Neural cell (in vitro differentiated cells): ENCODE results near the gene SLC6A4. TPM values are rescaled to one million over a fixed set of nuclear protein-coding genes. Genes with fewer than 3 reads are reported as not detected.
"Not testable (repeated sequence)": the region's sequence is repeated elsewhere in the genome, so short reads cannot be mapped to it uniquely, and the experiment has no call there.

Experiments used
- H2AFZ ChIP-seq: fragments of 200-600, 300-800 bp; sonication (generic), shearing (Covaris generic); 2 replicates; pipeline ENCODE4 v1.6.0; 2014; ENCODE audit warnings: low read depth, mild to moderate bottlenecking, antibody characterized with exemption, low read length, moderate library complexity
- H3F3A ChIP-seq: fragments of 200-600 bp; shearing (Covaris generic); 2 replicates; pipeline ENCODE4 v1.6.1; 2016; ENCODE audit warnings: mild to moderate bottlenecking, moderate library complexity, mixed read lengths, antibody characterized with exemption, low read length; ENCODE audit not compliant: insufficient read depth, poor library complexity, severe bottlenecking
- H3K27ac ChIP-seq: fragments of 200-600, 300-800 bp; sonication (generic), shearing (Covaris generic); 2 replicates; pipeline ENCODE4 v1.5.1; 2014; ENCODE audit warnings: mild to moderate bottlenecking, low read length, moderate library complexity
- H3K27me3 ChIP-seq: fragments of 300-800, 200-600 bp; sonication (generic), shearing (Covaris generic); 2 replicates; pipeline ENCODE4 v1.6.0; 2014; ENCODE audit warnings: mild to moderate bottlenecking, low read depth, low read length, moderate library complexity; ENCODE audit not compliant: insufficient read depth
- H3K36me3 ChIP-seq: fragments of 300-800, 200-600 bp; sonication (generic), shearing (Covaris generic); 2 replicates; pipeline ENCODE4 v1.5.1; 2014; ENCODE audit warnings: mild to moderate bottlenecking, antibody characterized with exemption, low read length, moderate library complexity; ENCODE audit not compliant: insufficient read depth
- H3K4me2 ChIP-seq: fragments of 300-800, 200-600 bp; sonication (generic), shearing (Covaris generic); 2 replicates; pipeline ENCODE4 v1.6.0; 2014; ENCODE audit warnings: mild to moderate bottlenecking, low read length
- H3K4me3 ChIP-seq: fragments of 300-800, 200-600 bp; sonication (generic), shearing (Covaris generic); 2 replicates; pipeline ENCODE4 v1.5.1; 2014; ENCODE audit warnings: mild to moderate bottlenecking, low read length, moderate library complexity
- H3K79me2 ChIP-seq: fragments of 200-600 bp; shearing (Covaris generic); replicated peaks from 2 replicates; pipeline ENCODE4 v1.6.0; 2014; ENCODE audit warnings: mild to moderate bottlenecking, low read length, moderate library complexity; ENCODE audit not compliant: insufficient read depth
- H3K9ac ChIP-seq: fragments of 300-800, 200-600 bp; sonication (generic), shearing (Covaris generic); 2 replicates; pipeline ENCODE4 v1.6.1; 2016; ENCODE audit warnings: mild to moderate bottlenecking, low read length, mixed read lengths
- H3K9me2 ChIP-seq: fragments of 200-600 bp; shearing (Covaris generic); 2 replicates; pipeline ENCODE4 v1.6.1; 2016; ENCODE audit warnings: mild to moderate bottlenecking, low read length, mixed read lengths; ENCODE audit not compliant: insufficient read depth
- H3K9me3 ChIP-seq: fragments of 200-600, 300-800 bp; sonication (generic), shearing (Covaris generic); 2 replicates; pipeline ENCODE4 v1.6.1; 2016; ENCODE audit warnings: mild to moderate bottlenecking, mixed run types, low read length, moderate library complexity, mixed read lengths
- H4K20me1 ChIP-seq: fragments of 200-600 bp; shearing (Covaris generic); 2 replicates; pipeline ENCODE4 v1.6.1; 2016; ENCODE audit warnings: mild to moderate bottlenecking, mixed run types; ENCODE audit not compliant: insufficient read depth
- CTCF ChIP-seq: fragments of 450-650 bp; IDR thresholded peaks from 2 replicates; pipeline ENCODE4 v1.5.1; 2014; ENCODE audit warnings: antibody characterized with exemption, mild to moderate bottlenecking, moderate library complexity; ENCODE audit not compliant: poor library complexity, severe bottlenecking
- EP300 ChIP-seq: fragments of 450-650 bp; conservative IDR thresholded peaks from 2 replicates; pipeline ENCODE4 v1.6.1; 2014; ENCODE audit warnings: antibody characterized with exemption, mild to moderate bottlenecking, moderate library complexity; ENCODE audit not compliant: poor library complexity, severe bottlenecking
- EZH2 ChIP-seq: fragments of 200-600, 300-800 bp; shearing (Covaris generic), sonication (generic); IDR thresholded peaks from 2 replicates; pipeline ENCODE4 v1.6.1; 2014; ENCODE audit warnings: antibody characterized with exemption, low read length, borderline replicate concordance, mild to moderate bottlenecking; ENCODE audit not compliant: insufficient read depth, poor library complexity, severe bottlenecking
- MXI1 ChIP-seq: fragments of 450-650 bp; conservative IDR thresholded peaks from 2 replicates; pipeline ENCODE4 v1.6.1; 2014; ENCODE audit warnings: antibody characterized with exemption, mild to moderate bottlenecking; ENCODE audit not compliant: poor library complexity, severe bottlenecking
- POLR2AphosphoS5 ChIP-seq: IDR thresholded peaks from 2 replicates; pipeline ENCODE4 v1.6.1; 2012
- RAD21 ChIP-seq: fragments of 450-650 bp; conservative IDR thresholded peaks from 2 replicates; pipeline ENCODE4 v1.6.1; 2014; ENCODE audit warnings: antibody characterized with exemption, mild to moderate bottlenecking, moderate library complexity
- REST ChIP-seq: IDR thresholded peaks from 2 replicates; pipeline ENCODE4 v1.6.1; 2012; ENCODE audit warnings: borderline replicate concordance
- SMC3 ChIP-seq: fragments of 450-650 bp; conservative IDR thresholded peaks from 2 replicates; pipeline ENCODE4 v1.6.1; 2014; ENCODE audit warnings: antibody characterized with exemption, mild to moderate bottlenecking, moderate library complexity; ENCODE audit not compliant: poor library complexity
- TAF1 ChIP-seq: IDR thresholded peaks from 2 replicates; pipeline ENCODE4 v1.6.1; 2012; ENCODE audit warnings: low read depth
- polyA plus RNA-seq: library from polyadenylated mRNA; depleted of rRNA; stranded (reverse); fragments of >200 nt; gene quantifications from 2 replicates; pipeline ENCODE4 v1.2.3, GENCODE V29; 2014

Gene SLC6A4
- polyA plus RNA-seq, 1 donor from 2014 or later: 1.1 TPM

- TF ChIP-seq EP300 (no peak), CTCF (no peak)
- Histone ChIP-seq H3K4me3 (no peak overlapping the region), H3K9me2 (no peaks in the 10 kb centered on the region), H2AFZ (no peak overlapping the region), H3K79me2 (no peaks in the 10 kb centered on the region), H4K20me1 (no peaks in the 10 kb centered on the region), H3K9ac (no peak overlapping the region), H3K36me3 (no peaks in the 10 kb centered on the region), H3F3A (no peaks in the 10 kb centered on the region), H3K27ac (no peak overlapping the region), H3K9me3 (no peaks in the 10 kb centered on the region), H3K4me2 (no peak overlapping the region), H3K27me3 (peaks cover 42% of the 10 kb centered on the region)
Measured at GRCh38 chr17:30232015-30232823, 3.3 kb downstream of the SLC6A4 start.

DNA sequence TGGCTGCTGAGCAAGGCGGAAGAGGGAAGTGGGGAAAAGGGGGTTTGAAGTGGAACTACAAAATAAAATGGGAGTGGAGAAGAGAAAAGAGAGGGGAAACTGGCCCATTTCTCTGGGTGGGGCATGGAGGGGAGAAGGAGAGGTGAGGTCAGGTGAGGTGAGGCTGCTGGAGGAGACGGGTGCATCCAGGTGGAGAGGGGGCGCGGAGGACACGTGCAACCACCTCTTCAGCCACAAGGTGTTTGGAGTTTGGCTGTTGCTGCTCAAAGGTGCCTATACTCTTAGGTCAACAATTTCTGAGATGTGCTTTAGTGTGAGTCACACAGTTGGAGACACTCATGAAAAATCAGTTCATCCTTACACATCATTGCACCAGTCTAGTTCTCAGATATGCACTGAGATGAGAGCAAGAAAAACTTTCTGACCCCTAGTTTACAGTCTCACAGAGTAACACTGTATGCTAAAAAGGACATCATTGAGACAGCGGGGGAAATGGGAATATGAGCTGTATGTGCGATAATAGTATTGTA, 4.8 kb downstream of the SLC6A4 start:
- H3K36me3 ChIP-seq: no peaks in the 10 kb centered on the region
- TF ChIP-seq CTCF (no peak), MXI1 (no peak), POLR2AphosphoS5 (no peak), EP300 (no peak), SMC3 (no peak), EZH2 (no peak), REST (no peak), RAD21 (no peak), TAF1 (no peak)
- H3K9me3 ChIP-seq: no peaks in the 10 kb centered on the region
- H3K9ac ChIP-seq: no peak overlapping the region
- no peaks in the 10 kb centered on the region for H3K79me2 ChIP-seq
- peaks cover 28% of the 10 kb centered on the region for H3K27me3 ChIP-seq
- H3K27ac ChIP-seq: no peak overlapping the region
- H3K4me3 ChIP-seq: no peak overlapping the region
- H2AFZ ChIP-seq: no peak overlapping the region
- H3F3A ChIP-seq: no peaks in the 10 kb centered on the region
- H3K9me2 ChIP-seq: no peaks in the 10 kb centered on the region
- H4K20me1 ChIP-seq: no peaks in the 10 kb centered on the region
- no peak overlapping the region for H3K4me2 ChIP-seq

DNA sequence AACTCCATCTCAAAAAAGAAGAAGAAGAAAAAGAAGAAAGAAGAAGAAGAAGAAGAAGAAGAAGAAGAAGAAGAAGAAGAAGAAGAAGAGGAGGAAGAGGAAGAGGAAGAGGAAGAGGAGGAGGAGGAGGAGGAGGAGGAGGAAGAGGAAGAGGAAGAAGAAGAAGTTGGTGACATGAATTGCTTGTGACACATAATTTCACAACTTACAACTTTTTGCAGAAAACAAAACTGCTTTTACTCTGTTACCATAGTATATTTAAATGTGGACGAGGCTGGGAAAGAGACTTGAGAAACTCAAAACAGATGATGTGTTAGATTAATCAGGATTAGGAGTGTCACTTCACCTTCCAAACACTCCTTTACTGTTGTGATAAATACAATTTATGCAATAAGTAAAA, 5.5 kb downstream of the SLC6A4 start:
- H3K9ac ChIP-seq, H3K36me3 ChIP-seq, H3K4me3 ChIP-seq, H3K4me2 ChIP-seq, H3K79me2 ChIP-seq, H3K27ac ChIP-seq, H3K9me3 ChIP-seq, H3K9me2 ChIP-seq, H3F3A ChIP-seq, H4K20me1 ChIP-seq, H2AFZ ChIP-seq: not testable (repeated sequence)
- H3K27me3 ChIP-seq: peaks cover 22% of the 10 kb centered on the region
